HG03139 (cell line): ENCODE results near the gene PACRG.

Experiments
- ATAC-seq: cut with Tn5 transposase; IDR thresholded peaks from one replicate; pipeline ENCODE4 v1.9.1; 2021; ENCODE audit not compliant: unreplicated experiment

Gene PACRG

DNA sequence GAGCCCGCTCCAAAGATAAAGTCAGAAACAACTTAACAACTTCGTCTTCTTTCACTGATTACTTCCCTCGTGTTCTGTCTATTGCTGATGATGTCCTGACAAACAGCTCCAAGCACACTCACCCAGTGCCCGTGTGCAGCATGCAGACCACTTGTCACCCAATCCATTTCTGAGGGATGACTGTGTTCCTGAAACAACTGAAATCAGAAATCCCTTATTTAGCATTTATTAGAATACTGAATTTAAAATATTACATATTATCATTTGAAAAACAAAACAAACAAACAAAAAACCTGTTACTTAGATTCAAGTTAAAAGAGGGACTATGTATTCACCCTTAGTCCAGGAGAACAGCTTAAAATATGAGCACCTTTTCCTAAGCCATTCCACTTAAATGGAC, 463.0 kb downstream of the PACRG start:
- no peak for ATAC-seq

DNA sequence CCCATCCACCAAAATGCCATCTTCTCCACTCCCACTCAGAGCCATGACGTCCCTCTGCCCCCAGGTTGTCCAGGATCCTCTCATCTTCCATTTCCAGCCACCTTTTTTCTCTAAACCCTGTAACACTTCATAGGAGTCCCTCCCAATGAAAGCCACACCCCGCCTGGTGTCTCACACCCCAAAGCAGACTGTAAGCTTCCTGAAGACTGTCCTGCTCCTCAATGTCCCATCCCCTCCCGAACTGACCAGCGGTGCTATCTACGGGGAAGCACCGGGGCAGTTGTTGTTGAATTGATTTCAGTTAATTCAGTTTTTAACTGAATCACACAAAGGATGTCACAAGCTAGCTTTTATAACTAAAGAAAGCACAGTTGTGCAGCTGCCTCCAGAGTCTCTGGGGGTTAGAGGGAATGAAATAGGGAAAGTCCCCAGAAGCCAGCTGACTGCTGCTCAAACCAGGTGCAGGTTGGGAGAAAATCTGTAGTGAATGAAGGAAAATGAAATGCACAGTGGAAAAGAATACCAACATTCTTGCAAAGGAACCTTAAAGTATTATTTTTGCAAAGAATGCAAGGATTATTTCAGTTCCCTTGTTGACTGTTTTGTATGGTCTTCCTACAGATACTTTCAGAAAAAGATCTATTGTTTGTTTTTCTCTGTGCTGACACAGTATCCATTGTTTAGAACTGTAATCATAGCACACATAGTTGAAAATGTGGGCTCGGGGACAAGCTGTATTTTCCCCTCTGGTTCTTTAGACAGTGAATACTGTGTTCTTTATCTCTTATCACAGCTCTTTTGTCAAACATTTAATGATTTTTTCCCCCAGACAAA, 464.1 kb downstream of the PACRG start:
- no peak for ATAC-seq

DNA sequence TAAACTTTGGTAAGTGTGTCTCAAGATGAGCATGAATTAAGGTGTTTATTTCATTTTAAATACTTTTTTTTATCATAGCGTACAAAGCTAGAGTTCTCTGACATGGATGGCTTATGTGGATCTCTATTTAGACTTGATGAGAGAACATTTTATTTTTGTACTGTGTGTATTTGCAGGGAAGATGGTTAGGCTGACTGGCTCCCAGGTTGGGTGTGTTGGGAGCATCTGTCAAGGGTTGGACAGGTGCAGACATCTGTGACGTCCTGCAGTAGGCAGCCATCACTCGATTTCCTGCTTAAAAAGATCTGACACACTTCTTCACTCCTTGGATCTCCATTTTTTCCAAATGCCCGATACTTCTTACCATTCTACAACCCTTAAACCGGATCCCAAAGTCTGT, 464.8 kb downstream of the PACRG start:
- ATAC-seq, result no peak

DNA sequence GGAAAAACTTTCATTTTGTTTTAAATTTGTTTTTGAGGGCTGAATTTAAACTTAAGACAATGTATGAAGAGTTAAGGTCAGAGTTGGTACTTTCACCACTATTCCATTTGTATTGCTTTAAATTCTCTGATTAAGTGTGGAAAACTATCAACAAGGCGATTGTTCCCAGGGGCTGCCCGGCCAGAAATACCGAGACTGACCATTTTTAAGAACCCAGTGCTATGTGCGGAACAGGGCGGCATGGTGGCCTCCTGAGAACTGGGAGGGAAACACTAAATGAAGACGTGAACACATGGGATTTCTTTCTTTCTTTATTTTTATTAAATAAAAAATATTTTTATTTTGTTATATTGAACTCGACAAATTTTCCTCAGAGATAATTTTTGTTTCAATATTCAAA, 465.6 kb downstream of the PACRG start:
- no peak for ATAC-seq

DNA sequence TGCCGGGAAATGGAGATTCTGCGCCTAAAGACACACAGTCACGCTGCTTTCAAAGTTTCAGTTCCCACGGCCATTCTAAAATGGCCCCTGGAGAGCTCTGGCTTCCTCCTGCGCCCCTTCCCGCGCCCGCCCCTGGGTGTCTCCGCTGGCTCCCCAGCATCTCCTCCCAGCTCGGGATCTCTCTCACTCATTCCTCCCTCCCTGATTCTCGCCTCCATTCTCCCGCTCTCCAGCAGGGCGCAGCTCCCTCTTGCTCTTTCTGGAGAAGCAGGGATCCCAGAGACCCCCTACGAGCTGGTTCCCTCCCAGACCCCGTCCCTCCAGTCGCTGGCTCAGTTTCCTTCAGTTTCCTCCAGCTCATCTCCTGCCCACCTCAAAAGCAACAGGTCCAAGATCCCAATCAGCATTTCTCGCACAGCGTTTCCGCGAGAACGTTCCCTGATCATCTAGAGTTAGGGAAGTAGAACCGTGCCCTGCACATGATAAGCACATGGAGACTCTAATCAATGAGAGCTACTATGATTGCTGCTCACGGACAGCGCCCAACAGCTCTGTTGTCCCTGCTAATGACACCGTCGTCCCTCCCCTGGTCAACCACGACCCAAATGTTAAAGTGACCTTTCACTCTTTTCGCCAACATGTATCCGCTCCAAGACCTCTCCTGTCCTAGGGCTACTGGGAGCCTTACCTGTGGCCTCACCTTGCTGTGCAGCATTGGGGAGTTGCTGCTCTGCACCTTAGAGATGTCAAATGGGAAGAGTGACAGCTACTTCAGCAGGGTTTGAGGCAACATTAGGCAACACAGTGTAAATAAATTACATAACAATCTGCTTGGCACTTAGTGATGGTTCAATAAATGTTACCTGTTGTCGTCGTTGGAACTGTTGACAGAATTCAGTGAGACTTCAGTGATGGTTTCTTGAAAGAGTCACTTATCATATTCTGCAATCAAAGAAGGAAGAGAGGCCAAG, 468.2 kb downstream of the PACRG start:
- ATAC-seq, result no peak

DNA sequence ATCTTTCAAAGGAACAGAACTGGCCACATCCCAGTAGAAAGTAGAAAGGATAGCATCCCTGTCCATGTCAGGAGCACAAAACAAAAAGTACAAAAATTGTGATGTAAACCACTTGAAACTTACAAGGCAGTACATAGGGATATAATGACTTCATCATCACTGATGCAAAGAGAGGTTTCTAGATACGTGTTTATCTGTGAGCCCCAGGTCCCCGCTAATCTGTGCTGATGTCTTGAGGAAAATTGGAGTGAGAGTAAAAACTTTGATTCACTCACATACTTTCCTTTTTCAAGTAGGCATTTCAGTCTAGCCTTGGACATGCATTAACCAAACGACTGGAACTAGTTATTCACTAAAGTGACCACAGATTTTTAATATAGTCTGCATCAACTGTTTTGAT, 470.1 kb downstream of the PACRG start:
- ATAC-seq, result no peak

DNA sequence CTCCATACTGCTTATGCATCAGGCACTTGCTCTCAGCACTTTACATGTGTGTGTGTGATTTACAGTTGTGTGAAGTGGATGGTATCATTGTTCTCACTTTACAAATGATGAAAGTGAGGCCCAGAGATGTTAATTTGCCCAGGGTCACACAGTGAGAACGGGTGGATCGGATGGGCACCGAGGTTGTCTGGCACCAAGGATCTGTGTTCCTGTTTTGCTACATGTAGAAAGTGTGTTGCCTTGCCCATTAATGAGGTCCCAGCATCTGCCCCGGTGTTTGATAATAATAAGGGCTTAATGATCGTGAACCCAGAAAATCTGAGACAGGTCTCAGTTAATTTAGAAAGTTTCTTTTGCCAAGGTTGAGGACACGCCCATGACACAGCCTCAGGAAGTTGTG, 470.6 kb downstream of the PACRG start:
- no peak for ATAC-seq

DNA sequence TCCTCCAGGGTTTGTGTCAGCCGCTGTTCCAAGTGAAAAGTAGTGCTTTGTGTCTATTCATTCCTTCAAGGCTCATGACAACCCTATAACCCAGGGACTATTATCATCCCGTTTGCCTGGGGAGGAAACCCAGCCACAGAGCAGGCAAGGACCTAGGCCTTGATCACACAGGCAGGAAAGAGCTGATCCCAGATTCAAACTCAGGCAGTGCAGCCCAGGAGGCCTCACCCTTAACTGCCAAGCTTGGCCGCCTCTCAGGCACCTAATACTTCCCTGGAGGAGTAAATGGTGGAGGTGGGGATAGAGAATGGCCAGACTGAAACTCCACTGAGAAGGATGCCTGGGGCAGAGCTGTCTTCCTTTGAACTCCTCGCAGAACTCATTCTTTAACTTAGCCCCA, 471.6 kb downstream of the PACRG start:
- ATAC-seq, result no peak

DNA sequence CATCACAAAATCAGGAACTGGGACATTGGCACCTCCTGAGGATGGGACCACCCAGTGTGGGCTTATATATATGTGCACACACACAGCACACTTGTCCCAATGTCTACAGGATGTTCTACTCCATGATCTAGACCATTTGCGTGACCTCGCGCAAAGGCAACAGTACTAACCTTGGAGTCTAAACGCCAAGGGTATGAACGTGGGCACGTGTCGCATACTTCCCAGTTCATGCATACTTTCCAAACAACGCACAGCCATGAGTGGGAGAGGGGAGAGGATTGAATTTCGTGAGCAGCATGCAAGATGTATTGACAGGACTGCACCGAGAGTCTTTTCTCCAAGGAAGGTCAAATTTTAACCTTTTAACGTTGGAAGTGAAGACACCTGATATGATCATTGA, 472.5 kb downstream of the PACRG start:
- ATAC-seq, result no peak

DNA sequence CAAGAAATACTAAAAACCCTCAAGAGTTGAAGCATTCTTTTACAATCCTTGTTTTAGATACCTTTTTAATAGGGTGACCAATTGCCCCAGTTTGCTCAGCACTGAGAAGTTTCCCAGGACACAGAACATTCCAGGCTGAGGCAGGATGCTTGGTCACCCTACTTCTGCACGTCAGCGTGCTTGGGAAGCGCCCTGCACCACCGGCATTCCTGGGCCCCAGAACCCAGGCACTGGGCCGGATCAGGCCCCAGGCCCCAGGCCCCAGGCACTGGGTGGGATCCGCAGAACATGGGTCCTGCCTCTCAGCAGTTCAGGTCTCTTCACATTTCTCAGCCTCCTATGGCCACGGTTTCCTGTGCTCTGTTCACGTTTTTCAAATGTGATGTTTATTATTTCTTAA, 472.9 kb downstream of the PACRG start:
- ATAC-seq, result no peak

DNA sequence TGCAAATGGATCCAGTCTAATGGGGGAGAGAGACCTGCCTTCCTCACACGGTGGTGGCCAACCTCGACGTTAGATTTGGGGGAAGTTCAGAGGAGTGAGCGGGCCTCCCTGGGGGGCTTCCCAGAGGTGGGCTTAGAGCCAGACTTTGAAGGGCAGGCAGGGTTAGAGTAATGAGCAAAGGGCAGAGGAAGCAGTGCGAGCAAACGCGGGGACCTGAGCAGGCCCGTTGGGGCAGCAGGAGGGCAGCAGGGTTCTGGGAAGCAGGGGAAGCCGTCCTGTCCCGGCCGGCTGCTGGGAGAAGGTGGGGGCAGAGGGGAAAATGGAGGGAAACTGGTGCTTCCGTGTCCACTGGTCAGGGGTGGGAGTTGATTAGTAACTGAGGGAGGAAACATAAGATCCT, 474.1 kb downstream of the PACRG start:
- ATAC-seq, result no peak

DNA sequence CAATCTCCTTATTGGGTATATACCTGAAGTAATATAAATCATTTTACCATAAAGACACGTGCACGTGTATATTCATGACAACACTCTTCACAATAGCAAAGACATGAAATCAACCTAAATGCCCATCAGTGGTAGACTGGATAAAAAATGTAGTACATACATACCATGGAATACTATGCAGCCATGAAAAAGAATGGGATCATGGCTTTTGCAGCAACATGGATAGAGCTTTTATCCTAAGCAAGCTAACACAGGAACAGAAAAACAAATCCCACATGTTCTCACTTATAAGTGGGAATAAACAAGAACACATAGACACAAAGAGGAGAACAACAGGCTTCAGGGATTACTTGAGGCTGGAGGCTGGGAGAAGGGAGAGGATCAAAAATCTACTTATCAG, 478.4 kb downstream of the PACRG start:
- ATAC-seq, result no peak

DNA sequence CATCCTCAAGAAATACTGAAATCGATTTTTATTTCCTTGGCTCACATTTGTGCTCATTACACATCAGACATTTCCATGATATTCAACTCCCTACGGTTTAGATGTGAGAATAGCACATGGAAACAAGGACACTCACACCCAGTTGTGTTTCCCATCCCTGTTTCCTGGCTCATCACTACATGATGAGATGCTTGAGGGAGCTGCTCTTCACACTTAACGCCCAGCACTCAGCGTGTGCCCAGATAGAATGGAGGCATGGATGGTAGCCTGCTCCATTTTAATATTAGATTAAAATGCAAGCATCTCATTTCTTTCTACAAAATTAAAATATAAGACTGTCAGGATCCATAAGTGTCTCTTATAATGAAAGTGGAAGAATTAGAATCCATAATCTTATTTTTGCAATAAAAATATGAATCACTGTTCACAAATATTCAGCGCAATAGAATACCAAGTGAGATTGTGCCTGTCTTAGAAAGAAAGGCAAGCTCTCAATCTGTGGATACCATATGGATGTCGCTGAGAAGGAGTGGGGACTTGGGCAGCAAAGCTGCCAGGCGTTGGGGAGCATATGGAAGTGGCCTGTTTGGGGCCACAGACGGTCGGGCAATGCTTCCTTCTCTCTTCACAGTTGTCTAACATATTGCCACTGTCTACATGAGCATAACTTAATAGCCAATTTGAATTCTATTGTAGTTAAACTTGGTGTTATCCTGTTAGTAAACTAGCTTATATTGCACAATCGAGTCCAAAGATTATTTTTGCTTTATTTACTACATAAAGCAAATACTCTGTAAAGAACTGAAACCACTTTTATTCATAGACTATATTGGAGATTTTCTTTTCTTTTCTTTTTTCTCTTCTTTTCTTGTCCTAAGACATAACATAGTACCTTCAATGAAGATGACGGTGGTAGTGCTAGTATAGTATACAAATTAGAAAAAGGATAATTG, 479.9 kb downstream of the PACRG start:
- no peak for ATAC-seq

DNA sequence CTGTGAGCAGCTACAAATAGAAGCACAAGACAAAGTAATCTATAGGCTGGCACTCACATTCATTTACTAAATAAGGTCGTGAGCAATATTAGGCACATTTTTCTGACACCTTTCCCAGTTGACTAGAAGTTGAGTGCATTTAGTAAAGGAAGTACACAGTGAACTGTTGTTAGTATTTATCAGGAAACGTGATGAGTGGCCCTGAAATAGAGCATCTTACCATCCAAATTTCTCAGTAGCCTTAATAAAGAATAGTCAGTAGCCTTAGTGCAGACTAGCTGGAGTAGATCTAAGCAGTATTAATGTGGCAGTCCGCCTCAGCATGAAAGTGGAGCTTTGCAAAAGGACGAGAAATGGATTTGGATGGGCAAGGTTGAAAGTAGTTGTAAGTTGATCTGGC, 481.2 kb downstream of the PACRG start:
- no peak for ATAC-seq

DNA sequence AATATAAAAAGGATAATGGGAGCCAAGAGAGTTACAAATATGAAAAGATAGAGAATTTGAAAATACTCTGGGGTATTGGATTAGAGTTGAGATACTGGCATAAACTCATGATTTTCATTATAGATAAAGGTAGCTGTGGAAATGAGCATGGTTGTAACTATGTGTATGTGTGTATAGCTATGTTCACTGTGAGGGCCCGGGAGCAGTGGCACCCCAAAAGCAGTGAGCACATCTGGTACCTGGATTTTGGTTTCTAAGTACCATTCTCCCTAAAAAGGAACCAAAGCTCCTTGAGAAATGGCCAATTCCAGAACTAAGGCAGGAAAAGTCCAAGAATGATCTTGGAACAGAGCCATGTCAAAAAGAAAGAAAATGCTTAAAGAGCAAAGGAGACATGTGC, 484.3 kb downstream of the PACRG start:
- ATAC-seq, result no peak

DNA sequence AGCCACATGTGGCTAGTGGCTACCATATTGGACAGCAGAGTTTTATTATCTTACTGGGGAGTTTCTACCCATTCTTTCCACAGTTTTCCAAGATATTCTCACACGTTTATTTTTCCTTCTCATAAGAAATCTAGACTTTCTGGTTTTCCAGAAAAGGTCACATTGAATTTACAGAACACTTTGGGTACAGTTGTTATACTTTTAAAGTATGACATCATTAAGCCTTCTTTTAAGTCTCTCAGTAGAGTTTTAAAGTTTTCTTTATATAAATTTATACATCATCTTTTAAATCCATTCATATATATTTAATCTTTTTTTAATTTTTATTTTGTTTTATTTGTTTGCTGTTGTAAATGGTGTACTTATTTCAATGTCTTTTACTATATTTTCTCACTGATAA, 486.5 kb downstream of the PACRG start:
- ATAC-seq, result no peak

DNA sequence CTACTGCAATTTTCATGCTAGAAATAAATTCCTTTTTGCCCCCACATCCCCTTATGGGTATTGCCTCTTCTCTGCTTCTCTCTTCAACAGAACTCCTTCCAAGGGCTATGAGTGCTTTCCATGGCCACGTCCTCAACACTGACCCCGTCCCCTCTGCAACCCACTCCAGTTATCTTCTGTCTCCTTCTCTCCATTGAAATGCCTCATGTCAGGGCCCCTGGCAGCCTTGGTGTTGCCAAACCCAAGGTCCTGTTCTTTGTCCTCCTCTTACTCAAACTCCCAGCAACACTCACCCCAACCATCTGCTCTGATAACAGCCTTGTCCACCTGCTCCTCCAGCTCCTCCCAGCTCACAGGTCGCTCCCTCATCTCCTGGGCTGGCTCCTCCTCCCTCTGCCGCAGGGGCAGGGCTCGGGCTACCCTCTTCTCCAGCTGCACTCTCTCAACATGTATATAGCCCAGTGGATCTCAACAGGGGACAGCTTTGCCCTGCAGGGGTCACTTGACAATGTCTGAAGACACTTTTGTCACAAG, 490.7 kb downstream of the PACRG start:
- ATAC-seq, result no peak

DNA sequence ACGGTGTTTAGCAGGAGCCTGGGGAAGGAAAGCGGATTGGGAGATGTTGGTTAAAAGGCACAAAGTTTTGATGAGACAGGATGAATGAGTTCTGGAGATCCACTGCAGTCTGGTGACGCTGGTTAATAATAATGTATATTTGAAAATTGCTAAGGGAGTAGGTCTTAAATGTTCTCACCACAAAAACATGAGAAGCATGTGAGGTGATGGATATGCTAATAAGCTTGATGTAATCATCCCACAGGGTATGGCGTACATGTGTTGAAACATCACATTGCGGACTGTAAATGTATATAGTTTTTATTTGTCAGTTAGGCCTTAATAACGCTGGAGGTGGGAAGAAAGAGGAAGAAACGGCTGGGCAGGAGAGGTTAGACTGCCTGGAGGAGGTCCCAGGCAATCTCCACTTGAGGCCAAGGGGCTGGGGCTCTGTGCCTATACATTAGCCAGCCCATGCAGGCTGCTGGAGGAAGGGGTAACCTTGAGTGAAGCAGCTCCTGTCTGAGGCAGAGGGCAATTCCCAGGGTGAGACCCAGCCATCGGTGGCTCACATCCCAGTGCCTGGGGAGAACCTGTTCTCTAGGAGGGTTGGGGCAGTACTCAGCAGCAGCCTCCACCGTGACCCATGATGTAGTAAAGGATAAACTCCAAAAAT, 498.5 kb downstream of the PACRG start:
- ATAC-seq, result no peak

DNA sequence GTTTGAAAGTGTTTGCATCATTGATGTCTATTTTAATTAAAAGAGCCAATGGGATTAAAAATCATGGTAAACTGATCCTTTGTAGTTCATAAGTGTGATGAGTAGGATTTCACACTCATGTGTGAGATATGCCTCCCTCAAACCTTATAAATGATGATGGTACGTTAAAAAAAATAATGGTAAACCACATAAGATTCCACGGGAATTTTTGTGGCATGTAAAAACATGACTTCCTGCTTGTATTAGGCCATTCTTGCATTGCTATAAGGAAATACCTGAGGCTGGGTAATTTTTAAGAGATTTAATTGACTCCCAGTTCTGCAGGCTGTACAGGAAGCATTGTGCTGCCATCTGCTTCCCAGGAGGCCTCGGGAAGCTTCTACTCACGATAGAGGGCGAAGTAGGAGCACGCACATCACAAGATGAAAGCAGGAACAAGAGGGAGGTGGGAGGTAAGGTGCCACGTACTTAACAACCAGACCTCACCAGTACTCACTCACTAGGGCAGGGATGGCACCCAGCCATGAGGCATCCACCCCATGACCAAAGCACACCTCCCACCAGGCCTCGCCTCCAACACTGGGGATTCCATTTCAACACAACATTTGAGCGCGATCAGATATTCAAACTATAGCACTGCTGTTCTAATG, 499.2 kb downstream of the PACRG start:
- no peak for ATAC-seq

DNA sequence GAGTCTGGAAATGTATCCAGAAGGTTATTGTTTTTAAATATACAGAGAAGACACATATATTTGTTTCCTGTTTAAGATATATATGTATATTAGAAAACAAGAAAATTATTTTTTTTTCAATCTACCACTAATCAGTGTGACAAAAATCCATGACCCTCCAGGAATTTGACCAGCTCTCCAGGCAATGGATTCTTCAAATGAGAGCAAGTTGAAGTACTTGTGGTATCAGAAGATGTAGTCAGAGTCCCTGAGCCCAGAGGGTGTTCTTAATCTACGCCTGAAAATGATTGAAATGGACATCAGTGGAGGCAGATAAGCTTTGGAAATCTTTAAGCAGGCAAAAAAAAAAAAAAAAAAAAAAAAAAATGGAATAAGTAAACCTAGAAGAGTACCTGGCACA, 500.3 kb downstream of the PACRG start:
- no peak for ATAC-seq
